Lung (tissue), 12 donors: Measurements from ENCODE around the gene HIBCH. TPM values are rescaled to one million over a fixed set of nuclear protein-coding genes. Genes with fewer than 3 reads are reported as not detected.
"Not testable (repeated sequence)": the region's sequence is repeated elsewhere in the genome, so short reads cannot be mapped to it uniquely, and the experiment has no call there.

ENCODE experiments used
- ATAC-seq: fragments of 200-7000 bp; cut with Tn5 transposase; one replicate; pipeline ENCODE4 v1.9.1; 2020; ENCODE audit warnings: moderate number of reproducible peaks; ENCODE audit not compliant: insufficient read depth, low FRiP score
- DNase-seq, 3 donors: peaks; one replicate each; pipeline ENCODE4 v3.0.0-alpha.2; 2013 to 2017
- H3K27ac ChIP-seq, 2 donors: one replicate each; pipeline ENCODE4 v1.5.1; 2013; ENCODE audit warnings: mild to moderate bottlenecking in 2 of 2, moderate library complexity in 2 of 2, control low read depth in 1 of 2, inconsistent platforms in 1 of 2, low read depth in 1 of 2, low read length in 1 of 2
- H3K27me3 ChIP-seq, 3 donors: one replicate each; pipeline ENCODE4 v1.5.1; 2013; ENCODE audit warnings: low read length in 2 of 3; ENCODE audit not compliant: control insufficient read depth in 3 of 3, insufficient read depth in 3 of 3
- H3K36me3 ChIP-seq, 4 donors: one replicate each; pipeline ENCODE4 v1.5.1; 2013; ENCODE audit warnings: low read length in 4 of 4, mild to moderate bottlenecking in 1 of 4, moderate library complexity in 1 of 4; ENCODE audit not compliant: control insufficient read depth in 4 of 4, insufficient read depth in 4 of 4
- H3K4me1 ChIP-seq, 5 donors: one replicate each; pipeline ENCODE4 v1.5.1; 2013; ENCODE audit warnings: low read length in 5 of 5, mild to moderate bottlenecking in 2 of 5, moderate library complexity in 1 of 5; ENCODE audit not compliant: control insufficient read depth in 5 of 5, insufficient read depth in 5 of 5
- H3K4me3 ChIP-seq: one replicate; pipeline ENCODE4 v1.5.1; 2013; ENCODE audit warnings: mild to moderate bottlenecking, control low read depth, moderate library complexity
- H3K9ac ChIP-seq, 2 donors: one replicate each; pipeline ENCODE4 v1.5.1; 2013; ENCODE audit warnings: low read length in 2 of 2, control low read depth in 1 of 2; ENCODE audit not compliant: insufficient read depth in 1 of 2
- H3K9me3 ChIP-seq, 4 donors: one replicate each; pipeline ENCODE4 v1.5.1; 2013; ENCODE audit warnings: low read length in 3 of 4, mild to moderate bottlenecking in 1 of 4, moderate library complexity in 1 of 4; ENCODE audit not compliant: control insufficient read depth in 4 of 4, insufficient read depth in 3 of 4
- CTCF ChIP-seq: IDR thresholded peaks from 2 replicates; pipeline ENCODE4 v1.5.1; 2012; ENCODE audit warnings: mild to moderate bottlenecking; ENCODE audit errors: control extremely low read depth, extremely low read depth
- WGBS, 2 donors: extraction: QIAGEN DNeasy Blood & Tissue Kit; methylation state at CpG; one replicate each; pipeline ENCODE4 v1.1.7; 2013; 5-methylcytosine and 5-hydroxymethylcytosine counted together
- polyA plus RNA-seq, 2 donors: library from polyadenylated mRNA; stranded (reverse); fragments of 200-250 nt; gene quantifications; one replicate each; pipeline ENCODE4 v1.2.1, GENCODE V29; 2013
- total RNA-seq, 2 donors: library from RNA; depleted of rRNA in 1 of 2; stranded (reverse); fragments of >200 nt in 1 of 2; gene quantifications; one replicate each; pipeline ENCODE4 v1.2.1, GENCODE V29; 2014 to 2021
- donor health status: control.
- donor health status: control.
- donor health status: Bipolar disorder and iron deficiency.
- donor health status: healthy.
- donor health status: DM: yes; HTN: yes; CAD: no.

HIBCH gene
- total and polyA plus RNA-seq, 4 donors = 14.2 to 50.0 (median 17.9) TPM

GRCh38 chr2:190360965-190361364 lies 41.3 kb upstream of the HIBCH start:
- Histone ChIP-seq H3K4me1 (peaks cover 0 to 31% (median 1%) of the 10 kb centered on the region in 5 donors), H3K27ac (no peak overlapping the region), H3K4me3 (no peak overlapping the region), H3K9me3 (no peaks in the 10 kb centered on the region), H3K36me3 (peaks cover 0 to 5% (median 2%) of the 10 kb centered on the region in 4 donors), H3K9ac (no peak overlapping the region), H3K27me3 (no peaks in the 10 kb centered on the region)
- no peak for ATAC-seq
- no peak for DNase-seq
- no peak for TF ChIP-seq CTCF
- 91% methylated on average over 3 of the region's 3 CpGs for WGBS, 2 donors

GRCh38 chr2:190360561-190360960 lies 40.9 kb upstream of the HIBCH start:
- no peak for DNase-seq
- no peak for ATAC-seq
- no peak overlapping the region for H3K4me3 ChIP-seq
- no peak overlapping the region for H3K9ac ChIP-seq
- no peak overlapping the region for H3K27ac ChIP-seq
- H3K36me3 ChIP-seq = peaks cover 0 to 5% (median 1%) of the 10 kb centered on the region in 4 donors
- no peaks in the 10 kb centered on the region for H3K27me3 ChIP-seq
- H3K4me1 ChIP-seq = peaks cover 0 to 31% (median 3%) of the 10 kb centered on the region in 5 donors
- no peaks in the 10 kb centered on the region for H3K9me3 ChIP-seq
- no peak for TF ChIP-seq CTCF

- not testable (repeated sequence) for H3K27me3 ChIP-seq, DNase-seq, H3K4me3 ChIP-seq, ATAC-seq, H3K36me3 ChIP-seq, H3K9me3 ChIP-seq, H3K27ac ChIP-seq, H3K9ac ChIP-seq
- 79 to 87% methylated on average over 8 of the region's 8 CpGs for WGBS, 2 donors
- H3K4me1 ChIP-seq = peaks cover 2 to 34% (median 6%) of the 10 kb centered on the region in 5 donors
These were observed 39.2 kb upstream of the HIBCH start for GRCh38 chr2:190358655-190359448.

DNA sequence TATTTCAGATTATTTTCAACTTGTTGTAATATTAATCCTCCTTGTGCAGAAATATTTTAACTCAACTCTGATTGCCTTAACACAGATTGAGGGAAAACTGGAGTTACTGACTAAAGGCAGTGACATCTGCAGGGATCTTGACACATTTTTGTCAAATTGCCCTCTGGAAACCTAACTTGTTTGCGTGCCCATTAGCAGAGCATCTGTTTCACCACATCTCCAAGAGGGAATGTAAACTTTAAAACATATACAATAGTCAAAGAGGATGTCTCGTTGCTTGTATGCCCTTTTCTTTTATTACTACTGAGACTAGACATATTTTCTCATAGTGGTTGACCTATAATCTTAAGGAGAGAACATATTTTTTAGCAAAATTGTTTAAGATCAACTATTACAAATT lies 38.0 kb upstream of the HIBCH start:
- TF ChIP-seq CTCF = no peak
- H3K9ac ChIP-seq = no peak overlapping the region
- H3K36me3 ChIP-seq = no peaks in the 10 kb centered on the region
- H3K4me3 ChIP-seq = no peak overlapping the region
- H3K27ac ChIP-seq = no peak overlapping the region
- H3K9me3 ChIP-seq = no peaks in the 10 kb centered on the region
- WGBS, 2 donors = 47 to 77% methylated on average over 2 of the region's 2 CpGs
- H3K27me3 ChIP-seq = no peaks in the 10 kb centered on the region
- H3K4me1 ChIP-seq = peaks cover 5 to 44% (median 7%) of the 10 kb centered on the region in 5 donors
- ATAC-seq = no peak
- peak in 2 of 3 donors; percentile 51 to 60 for DNase-seq
